NCI-H526 (cell line): ENCODE data around the gene GDAP1L1.
A peak's percentile ranks its signal among the peaks of the same experiment; 100 is the strongest.

Source experiments
- DNase-seq, 2 experiments: peaks; one replicate each; lab custom pipeline; 2025; lab: John Stamatoyannopoulos, UW

GDAP1L1 gene

DNA sequence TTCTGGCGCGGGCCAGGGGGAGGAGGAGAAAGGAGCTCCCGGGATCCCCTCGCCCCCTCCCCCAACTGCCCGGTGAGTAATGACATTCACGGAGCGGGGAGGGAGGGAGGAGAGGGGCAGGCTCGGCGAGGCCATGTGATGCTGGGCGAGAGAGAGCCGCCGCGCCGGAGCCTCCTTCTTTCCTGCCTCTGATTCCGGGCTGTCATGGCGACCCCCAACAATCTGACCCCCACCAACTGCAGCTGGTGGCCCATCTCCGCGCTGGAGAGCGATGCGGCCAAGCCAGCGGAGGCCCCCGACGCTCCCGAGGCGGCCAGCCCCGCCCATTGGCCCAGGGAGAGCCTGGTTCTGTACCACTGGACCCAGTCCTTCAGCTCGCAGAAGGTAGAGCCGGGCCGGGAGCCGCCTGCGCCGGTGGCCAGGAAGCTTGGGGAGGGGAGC, at the start of gene GDAP1L1:
TSS of gene GDAP1L1 (plus strand) at position 178 of the 441 bp plus-strand sequence. CDS start at position 205, 27 bp downstream.
- DNase-seq, result peak; percentile 3 to 85

DNA sequence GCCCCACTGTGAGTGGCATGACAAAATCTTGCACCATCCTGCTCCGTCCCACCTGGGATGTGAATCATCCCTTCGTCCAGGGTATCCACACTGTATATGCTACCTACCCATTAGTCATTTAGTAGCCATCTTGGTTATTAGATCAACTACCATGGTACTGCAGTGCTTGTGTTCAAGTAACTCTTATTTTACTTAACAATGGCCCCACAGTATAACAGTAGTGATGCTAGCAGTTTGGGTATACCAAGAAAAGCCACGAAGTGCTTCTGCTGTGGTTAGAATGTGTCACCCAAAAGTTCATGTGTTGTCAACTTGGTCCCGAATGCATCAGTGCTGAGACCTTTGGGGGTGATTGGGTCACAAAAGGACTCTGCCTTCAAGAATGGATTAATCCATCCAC, 48.2 kb upstream of the GDAP1L1 start:
- no peak for DNase-seq

DNA sequence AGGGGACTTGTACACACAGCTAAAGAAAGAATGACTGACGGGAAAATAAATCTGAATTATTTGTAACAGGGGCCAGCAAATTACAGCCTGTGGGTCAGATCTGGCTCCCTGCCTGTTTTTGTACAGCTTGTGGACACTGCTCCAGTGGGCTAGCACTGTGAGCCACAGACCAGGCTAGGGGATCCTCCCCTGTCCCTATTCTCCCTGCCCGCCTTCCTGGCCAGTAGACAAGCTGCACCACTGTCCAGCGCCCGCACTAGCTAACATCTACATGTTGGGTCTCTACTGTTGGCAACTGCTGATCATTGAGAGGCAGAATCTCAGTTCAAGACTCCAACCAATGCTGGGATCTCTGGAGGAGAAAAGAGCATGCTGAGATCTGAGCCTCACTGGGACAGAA, 47.2 kb upstream of the GDAP1L1 start:
- DNase-seq, result no peak

DNA sequence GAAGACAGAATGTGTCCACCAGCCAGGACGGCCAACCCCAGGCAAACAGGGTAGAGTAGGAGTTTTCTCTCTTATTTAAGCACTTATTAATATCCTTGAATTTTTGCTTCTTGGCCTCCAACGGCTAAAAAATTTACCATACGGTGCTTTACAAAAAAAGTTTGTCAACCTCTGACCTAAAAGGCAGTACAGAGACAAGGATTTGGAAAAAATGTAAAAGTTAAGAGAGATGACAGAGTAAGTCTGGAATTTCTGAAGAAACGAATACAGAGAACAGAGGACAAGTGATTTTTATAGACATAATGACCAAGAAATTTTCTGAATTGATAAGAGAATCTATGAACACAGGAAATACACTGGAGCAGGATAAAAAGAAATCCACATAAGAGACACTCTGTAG, 46.7 kb upstream of the GDAP1L1 start:
- no peak for DNase-seq

DNA sequence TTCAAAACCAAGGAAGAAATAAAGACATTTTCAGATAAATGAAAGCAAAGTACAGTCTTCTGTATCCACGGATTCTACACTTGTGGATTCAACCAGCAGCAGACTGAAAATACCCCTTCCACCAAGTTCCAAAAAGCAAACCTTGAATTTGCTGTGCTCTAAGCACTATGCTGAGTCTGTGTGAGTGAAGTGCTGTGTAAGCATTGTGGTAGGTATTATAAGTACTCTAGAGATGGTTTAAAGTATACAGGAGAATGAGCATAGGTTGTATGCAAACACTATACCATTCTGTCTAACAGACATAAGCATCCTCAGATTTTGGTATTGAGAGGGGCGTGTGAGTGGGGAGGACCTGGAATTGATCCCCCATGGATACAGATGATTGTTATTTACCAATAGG, 46.1 kb upstream of the GDAP1L1 start:
- no peak for DNase-seq

DNA sequence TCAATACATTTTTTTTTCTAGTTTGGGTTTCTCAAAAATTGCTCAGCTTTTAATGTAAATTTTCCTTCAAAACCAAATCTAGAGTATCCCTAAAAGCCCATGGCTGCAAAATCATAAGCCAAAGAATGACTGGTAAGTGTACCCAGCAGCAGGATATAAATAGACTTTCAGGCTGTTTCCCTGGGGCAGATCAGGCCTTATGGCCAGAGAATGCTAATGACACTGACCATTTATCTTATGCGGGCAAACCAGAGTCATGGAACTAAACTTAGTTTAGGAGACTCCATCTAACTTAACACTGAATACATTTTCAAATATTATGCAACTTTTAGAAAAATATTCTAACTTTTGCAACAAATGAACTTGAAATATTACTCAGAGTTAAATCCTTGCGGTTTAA, 43.9 kb upstream of the GDAP1L1 start:
- no peak for DNase-seq

DNA sequence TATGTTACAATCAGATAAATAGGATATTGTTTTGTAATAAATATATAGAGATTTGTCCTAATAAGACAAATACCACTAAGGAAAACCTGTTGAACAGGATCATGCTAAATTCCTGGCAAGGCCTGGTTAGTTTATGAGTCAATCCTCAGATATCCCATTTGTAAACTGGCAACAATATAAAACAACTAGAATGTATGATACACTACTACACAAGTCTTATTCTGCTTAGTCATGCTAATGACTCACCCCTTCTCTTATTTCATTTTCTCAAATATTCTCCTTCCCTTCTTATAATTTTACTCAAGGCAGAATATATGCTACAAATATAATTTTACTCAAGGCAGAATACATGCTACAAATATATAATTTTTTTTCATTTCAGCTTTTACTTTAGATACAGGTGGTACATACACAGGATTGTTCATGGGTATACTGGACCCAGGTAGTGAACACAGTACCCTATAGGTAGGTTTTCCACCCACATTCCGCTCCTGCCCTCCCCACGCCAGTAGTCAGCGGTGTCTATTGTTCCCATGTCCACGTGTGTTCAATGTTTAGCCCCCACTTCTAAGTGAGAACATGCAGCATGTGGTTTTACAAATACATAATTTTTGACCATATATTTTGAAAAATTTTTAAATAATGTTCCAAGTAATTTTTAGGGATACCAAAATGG, 42.8 kb upstream of the GDAP1L1 start:
- no peak for DNase-seq

DNA sequence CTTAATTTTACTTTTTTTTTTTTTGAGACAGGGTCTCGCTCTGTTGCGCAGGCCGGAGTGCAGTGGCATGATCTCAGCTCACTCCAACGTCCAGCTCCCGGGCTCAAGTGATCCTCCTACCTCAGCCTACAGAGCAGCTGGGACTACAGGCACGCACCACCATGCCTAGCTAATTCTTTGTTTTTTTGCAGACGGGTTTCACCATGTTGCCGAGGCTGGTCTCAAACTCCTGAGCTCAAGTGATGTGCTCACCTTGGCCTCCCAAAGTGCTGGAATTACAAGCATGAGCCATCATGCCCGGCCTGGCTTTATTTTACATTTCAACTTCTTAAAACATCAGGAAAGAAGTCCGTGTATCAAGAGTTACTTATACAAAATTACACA, 42.3 kb upstream of the GDAP1L1 start:
- no peak for DNase-seq

DNA sequence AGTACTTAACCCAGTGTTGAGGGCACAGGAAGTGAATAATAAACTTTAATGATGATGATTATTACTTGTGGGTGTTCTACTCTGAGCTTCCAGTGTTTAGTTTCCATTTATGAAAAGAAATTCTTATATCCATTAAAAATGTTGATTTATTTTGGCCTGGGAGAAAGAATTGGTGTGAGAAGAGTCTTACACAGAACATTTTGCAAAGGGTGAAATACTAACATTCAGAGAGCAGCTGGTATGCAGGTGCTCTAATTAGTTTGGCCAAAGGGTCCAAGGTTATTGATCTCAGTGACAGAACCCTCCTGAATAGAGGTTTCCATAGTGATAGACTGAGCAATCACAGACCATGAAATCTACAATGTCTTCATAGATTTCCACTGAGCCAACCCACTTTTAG, 41.0 kb upstream of the GDAP1L1 start:
- no peak for DNase-seq

DNA sequence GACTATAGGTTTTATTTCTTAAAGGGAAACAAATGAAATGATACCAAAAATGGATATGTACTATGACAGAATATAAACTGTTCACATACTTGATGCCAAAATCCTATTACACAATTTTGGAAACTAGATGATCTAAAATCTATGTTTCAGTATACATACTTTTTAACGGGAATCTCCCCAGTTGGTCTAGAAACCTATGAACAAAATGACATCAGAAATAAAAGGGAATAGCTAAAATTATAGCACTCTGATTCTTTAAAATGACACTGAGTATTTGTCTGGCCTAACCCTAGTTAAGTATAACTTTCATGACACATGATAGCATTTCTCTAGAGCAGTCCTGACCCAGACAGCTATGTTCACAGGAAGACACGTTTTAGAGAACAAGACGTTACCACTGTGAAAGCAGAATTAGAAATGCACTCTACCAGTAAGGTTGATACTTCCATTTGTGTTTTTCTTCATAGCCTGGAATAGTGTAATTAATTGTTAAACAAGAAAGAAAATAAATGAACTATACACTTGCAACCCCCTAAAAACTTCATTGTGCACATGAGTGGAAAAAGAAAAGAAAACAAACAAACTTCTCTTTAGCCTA, 39.9 kb upstream of the GDAP1L1 start:
- no peak for DNase-seq

DNA sequence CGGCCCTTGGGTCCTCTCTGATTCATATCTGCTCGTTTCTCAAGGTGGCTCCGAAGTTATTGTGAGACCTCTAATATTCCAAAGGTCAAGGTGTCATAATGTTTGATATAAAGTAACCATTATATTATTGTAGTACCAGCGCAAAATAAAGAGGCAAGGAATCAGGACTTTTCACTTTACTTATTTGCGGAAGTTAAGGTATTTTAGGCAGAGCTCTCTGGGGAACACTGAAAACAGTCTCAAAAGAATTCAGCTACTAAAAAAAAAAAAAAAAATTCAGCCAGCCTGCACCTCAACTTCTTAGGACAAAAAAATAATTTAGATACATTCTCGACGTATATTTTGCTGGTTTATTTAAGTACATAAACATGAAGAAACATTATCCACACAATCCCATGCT, 38.9 kb upstream of the GDAP1L1 start:
- DNase-seq, result no peak

DNA sequence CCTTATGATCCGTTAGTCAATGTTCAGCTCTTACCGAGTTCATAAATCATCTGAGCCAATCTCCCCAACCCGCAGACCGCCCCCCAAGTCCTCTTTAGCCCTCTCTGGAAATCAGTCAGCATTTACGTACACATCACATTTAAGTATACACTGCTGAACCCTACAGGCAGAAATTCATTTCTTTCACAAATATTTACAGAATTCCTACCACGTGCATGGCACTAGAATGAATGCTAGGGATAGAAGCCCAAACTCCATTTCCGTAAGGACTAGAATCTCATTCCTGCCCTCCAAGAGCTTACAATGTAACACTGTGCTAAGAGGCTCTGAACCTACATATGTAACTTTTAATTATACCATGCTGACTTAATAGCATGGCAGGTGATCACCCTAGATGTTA, 38.3 kb upstream of the GDAP1L1 start:
- DNase-seq, result no peak

DNA sequence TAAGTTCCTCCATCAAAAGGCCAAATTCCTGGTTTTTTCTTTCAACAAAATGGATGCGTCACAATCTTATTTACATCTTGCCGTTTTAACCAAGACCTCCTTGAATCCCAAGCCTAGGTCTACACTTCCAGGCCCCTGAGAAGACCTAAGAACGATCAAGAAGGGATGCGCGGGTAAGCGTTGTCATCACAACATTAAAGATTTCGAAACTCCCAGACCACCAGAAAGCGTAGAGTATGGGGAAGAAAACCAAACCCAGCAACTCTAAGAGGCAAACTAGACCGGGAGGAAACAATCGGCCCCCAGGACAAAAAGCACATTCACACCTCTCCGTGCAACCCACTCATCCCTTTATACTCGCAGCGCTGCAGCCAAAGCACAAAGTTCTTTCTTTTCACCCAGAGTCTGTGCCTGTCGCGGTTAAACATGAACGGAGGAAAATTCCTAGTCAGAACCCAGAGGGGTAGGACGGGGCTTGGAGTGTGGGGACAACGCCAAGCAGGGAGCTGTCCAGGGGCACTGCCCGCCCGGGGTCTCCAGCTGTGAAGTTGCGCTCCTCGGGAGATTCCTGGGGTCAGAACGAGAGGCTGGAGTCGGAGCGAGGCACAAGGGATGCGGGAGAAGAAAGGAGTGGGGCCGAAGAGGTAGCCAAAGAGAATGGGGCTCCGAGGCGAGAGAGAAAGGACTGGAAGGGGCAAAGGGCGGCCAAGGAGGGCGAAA, 37.3 kb upstream of the GDAP1L1 start:
- DNase-seq, result peak in 1 of 2 experiments; percentile 47

DNA sequence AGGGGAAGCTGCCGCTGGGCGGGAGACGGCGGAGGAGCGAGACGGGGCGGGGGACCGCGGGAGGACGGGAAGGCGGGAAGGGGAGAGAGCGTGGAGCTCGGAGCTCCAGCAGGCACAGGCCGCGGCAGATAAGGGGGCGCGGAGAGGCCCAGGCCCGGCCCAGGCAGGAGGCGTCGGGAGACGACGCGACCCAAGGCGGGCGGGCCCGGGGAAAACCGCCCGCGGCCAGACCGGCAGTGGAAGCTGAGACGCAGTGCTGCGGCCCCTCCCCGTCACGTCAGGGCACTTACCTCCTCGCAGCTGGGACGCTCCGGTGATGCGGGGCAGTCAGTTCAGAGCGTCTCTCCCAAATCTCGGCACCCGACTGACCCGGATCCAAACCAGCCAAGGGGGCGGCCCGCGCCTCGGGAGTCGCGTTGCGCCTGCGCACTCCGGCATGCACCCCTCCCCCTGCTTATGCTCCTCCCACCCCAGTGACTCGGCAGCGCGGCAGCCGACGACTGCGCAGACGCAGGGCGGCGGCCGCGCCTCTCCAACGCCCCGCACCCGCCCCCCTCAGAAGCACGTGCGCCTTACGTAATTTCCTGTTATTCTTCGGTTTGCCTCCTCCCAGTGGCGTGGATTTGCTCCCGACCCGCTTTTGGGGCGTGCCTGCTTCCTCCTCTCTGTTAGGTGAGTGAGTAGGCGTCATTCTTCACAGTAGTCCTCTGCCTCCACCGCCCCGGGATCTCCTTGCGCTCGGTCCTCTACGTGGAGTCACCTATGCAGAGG, 36.5 kb upstream of the GDAP1L1 start, which contains the start of gene OSER1:
TSS of gene OSER1 (minus strand) at position 366 of the 771 bp plus-strand sequence. CDS start 3,814 bp downstream, outside the sequence.
- DNase-seq, result peak; percentile 98 to 99

DNA sequence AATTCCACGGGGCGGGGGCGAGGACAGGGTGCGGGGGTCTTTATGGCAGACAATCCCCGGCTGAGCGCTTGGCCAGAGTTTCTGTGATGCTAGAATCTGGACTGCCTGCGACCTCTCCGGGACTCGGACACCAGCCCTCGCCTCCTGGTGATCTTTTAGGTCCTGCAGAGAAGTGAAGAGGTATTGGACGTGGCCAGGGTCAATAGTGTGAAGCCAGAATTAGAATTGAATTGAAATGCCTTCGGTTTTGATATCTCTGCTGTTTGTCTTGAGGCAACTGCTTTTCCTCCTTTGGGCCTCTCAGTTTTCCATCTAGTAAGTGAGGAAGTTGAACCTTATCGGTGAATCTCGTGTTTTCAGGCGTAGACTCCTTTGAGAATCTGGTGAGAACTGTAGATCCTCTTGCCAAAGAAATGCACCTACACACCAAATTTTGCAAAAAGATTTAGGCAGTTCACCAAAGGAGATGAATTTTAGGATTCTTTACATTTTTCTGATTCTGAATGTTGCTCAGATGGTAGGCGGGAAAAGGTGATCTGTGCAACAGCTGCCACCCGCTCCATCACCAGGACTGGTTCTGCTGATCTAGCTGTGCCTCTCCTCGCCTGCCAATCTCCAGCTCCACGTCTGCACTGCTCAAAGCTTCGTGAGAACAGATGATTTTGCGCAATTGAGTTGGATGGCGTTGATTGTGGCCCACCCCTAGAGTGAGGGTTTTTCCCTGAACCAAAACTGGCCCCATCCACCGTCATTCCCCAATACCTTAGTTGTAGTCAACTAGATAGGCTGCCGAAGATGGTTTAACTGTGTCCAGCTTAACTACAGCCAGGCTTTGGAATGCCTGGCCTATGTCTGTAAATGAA, 35.7 kb upstream of the GDAP1L1 start:
- DNase-seq, result peak; percentile 29 to 39

DNA sequence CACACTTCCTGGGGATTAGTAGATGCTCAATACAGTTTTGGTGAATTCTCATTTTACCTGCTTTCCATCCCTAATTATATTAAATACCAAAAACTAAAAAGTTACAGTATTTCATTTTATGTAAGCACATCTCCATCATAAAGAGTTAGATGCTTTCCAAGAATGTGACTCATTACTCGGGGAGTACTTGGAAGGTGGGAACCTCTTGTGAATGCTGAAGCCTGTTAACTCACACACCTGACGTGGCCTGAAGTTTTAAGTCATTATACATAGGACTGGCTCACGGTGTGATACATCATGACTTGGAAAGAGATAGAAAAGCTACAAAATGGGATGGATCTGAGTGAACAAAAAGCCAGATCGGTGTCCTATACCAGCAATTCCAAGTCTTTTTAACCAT, 34.3 kb upstream of the GDAP1L1 start:
- DNase-seq, result no peak

DNA sequence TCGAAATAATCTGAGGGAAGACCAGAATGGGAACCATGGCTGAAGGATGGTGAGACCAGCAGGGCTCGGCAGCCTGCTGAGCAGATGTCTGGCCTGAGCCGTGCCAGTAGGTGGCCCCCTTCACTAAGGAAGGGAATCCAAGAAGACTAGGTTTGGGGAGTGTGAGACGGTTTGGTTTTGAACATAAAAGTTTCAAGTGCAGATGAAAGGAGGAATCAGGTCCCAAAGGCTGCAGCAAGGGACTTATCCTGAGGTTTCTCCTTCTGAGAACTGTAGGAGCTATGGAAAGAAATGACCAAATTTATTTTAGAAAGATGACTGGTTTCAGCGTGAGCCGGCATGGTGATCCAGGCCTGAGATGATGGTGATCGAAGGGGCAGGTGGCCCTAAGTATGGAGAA, 32.0 kb upstream of the GDAP1L1 start:
- peak; percentile 48 to 84 for DNase-seq

DNA sequence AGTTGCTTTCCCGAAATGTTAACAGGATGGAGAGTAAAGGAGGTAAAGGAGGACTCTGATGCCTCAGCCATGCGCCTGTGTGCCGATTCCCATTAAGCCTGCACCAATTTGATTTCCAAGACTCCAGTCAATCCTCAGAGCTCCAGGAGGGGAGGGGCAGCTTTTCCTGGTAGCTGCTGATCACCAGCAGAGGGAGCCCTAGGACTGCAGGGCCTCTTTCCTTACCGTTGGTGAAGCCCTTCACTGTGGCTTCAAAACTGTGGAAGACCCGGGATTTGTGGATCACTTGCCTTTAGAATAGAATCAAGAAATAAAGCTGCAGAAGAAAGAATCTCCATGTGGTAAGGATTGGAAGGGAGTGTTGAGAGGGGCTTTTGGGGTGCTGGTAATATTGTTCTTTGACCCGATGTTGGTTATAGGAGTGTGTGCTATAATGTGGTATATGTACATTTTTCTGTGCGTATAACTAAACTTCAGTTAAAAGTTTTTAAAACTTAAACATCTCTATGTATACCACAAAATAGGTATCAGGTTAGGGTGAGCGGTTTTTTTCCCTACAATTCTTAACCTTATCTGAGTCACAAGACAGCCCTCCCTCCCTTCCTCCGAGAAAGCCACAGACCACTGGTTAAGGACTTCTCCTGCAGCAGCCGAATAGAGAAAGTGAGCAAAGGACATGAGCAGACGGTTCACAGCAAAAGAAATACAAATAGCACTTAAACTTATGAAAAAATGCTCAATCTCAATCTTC, 29.6 kb upstream of the GDAP1L1 start:
- DNase-seq, result peak; percentile 62 to 90

DNA sequence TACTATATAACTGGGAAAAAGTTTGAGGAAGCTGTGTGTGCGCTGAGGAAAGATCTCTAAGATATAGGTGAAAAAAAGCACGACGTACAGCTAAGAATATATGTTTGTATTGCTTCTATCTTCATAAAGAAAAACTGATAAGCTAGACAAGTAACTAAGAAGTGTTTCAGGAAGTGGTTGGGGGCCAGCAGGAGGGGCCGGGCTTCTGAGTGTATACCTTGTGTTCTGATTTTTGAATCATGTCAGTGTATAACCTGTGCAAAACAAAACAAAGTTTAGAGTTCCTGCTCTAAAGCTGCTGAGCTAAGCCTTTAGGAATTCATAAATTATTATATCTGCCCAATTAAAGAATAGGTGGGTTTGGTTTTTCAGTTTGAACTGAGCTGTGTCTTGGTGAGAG, 28.7 kb upstream of the GDAP1L1 start:
- no peak for DNase-seq

DNA sequence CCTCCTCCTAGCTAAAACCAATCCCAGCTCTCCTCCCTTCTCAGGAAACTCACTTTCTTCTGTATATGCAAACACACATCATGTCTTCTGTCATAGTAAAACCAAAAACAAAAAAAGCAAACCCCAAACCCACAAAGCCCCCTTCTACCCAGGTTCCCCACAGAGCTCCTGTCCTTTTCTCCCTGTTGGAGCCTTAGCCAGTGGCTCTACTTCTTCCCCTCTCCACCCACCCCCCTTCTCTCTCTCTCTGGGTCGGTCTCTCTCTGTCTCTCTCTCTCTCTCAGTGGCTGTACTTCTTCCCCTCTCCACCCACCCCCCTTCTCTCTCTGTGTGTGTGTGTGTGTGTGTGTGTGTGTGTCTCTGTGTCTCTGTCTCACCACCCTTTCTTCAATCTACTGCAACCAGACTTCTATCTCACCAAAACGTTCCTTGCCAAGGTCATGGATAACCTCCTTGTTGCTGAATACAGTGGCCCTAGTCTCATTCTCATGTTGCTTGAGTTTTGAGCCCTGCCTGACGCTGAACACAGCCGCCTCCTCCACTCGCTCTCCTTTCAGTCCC, 27.9 kb upstream of the GDAP1L1 start:
- no peak for DNase-seq
